Gastrocnemius medialis (tissue), 4 donors: ENCODE measurements around the gene G6PD.

Experiments used
- CTCF ChIP-seq, 5 experiments: fragments of 450-650 bp in 3 of 5; fragments of 200-600 bp in 2 of 5; sonication (generic) in 2 of 5; IDR thresholded peaks in 4 of 5; conservative IDR thresholded peaks in 1 of 5; 1 replicate in 4 of 5; 2 replicates in 1 of 5; pipeline ENCODE4 v1.5.1; 2016 to 2019; ENCODE audit warnings: antibody characterized with exemption in 5 of 5, mild to moderate bottlenecking in 3 of 5, moderate library complexity in 3 of 5
- POLR2A ChIP-seq, 2 donors: fragments of 450-650 bp; IDR thresholded peaks; one replicate each; pipeline ENCODE4 v1.6.1; 2017; ENCODE audit warnings: antibody characterized with exemption in 2 of 2, mild to moderate bottlenecking in 2 of 2, moderate library complexity in 2 of 2

GRCh38 chrX:154535892-154536291 is 10.8 kb downstream of the G6PD start:
- TF ChIP-seq CTCF (IDR thresholded peaks at IDR 0.05 in 4 of 5, conservative IDR thresholded peaks at IDR 0.05 in 1 of 5): no peak
- no peak for TF ChIP-seq POLR2A (IDR thresholded peaks at IDR 0.05)
